ENCODE results near the gene FAM193A. TPM values are rescaled to one million over a fixed set of nuclear protein-coding genes. Genes with fewer than 3 reads are reported as not detected.

The FAM193A gene
- total RNA-seq, 2 donors from 2014 or later = 14.6 to 17.0 TPM

DNA sequence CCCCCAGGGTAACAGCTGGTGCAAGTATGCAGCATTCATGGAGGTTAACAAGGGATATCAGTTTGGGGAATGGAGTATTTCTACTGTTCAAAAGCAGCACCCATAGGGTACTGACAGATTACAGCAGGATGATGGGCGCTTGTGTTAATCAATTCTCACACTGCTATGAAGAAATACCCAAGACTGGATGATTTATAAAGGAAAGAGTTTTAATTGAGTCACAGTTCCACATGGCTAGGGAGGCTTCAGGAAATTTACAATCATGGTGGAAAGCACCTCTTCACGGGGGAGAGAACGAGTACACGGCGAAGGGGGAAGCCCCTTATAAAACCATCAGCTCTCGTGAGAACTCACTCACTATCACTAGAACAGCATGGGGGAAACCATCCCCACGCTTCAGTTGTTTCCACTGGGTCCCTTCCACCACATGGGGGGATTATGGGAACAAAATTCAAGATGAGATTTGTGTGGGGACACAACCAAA, 155.5 kb downstream of the FAM193A start:
- Histone ChIP-seq H3K36me3 (peaks cover 91% of the 10 kb centered on the region), H3K27me3 (no peaks in the 10 kb centered on the region), H3K9me3 (no peaks in the 10 kb centered on the region), H3K4me3 (no peak overlapping the region), H3K27ac (no peak overlapping the region), H3K4me1 (no peaks in the 10 kb centered on the region)
- no peak for TF ChIP-seq CTCF (IDR thresholded peaks at IDR 0.05)
- DNase-seq (ENCODE audit: low spot score) = no peak

DNA sequence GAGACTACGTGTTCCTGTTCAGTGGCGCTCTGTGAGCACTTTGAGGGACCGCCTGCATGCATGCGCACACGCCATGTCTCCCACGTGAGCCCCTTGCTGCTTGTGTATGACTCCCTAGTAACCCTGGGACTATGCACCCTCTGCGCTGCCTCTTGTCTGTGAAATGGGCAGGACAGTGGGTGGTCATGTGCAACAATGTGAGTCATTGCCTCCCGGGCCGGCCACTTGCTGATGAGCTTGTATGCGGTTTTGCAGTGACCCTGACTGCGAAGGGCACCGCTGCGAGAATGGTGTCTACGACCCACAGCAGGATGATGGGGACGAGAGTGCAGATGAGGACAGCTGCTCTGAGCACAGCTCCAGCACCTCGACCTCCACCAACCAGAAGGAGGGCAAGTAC, 158.2 kb downstream of the FAM193A start:
- Histone ChIP-seq H3K27me3 (no peaks in the 10 kb centered on the region), H3K36me3 (peaks cover 94% of the 10 kb centered on the region), H3K4me1 (no peaks in the 10 kb centered on the region), H3K4me3 (no peak overlapping the region), H3K27ac (no peak overlapping the region), H3K9me3 (no peaks in the 10 kb centered on the region)
- no peak for TF ChIP-seq CTCF (IDR thresholded peaks at IDR 0.05)
- no peak for DNase-seq (ENCODE audit: low spot score)

DNA sequence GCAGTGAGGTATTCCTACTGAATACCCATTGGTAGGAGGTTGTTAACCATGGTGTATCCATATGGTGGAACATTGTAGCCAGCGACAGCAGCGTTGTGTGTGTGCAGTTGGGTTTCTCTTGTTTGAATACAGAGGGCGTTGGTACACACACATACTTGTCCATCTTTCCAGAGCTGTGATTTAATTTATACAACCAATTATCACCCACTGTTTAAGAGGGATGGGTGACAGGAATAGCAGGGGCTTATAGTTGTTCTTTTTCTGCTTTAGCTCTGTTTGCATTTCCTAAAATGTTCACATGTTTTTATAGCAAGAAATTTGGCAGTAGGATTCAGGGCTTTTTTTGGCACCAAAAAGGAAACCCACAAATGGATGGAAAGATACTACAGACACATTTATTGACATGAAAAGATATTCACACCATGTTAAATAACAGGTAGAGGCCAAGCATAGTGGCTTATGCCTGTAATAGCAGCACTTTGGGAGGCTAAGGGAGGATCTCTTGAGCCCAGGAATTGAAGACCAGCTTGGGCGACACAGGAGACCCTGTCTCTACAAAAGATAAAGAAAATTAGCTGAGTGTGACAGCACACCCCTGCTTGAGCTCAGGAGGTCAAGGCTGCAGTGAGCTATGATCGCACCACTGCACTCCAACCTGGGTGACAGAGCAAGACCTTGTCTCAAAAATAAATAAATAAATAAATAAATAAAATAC, 159.1 kb downstream of the FAM193A start:
- H3K4me3 ChIP-seq = no peak overlapping the region
- peaks cover 94% of the 10 kb centered on the region for H3K36me3 ChIP-seq
- TF ChIP-seq CTCF (IDR thresholded peaks at IDR 0.05) = no peak
- no peak overlapping the region for H3K27ac ChIP-seq
- H3K4me1 ChIP-seq = no peaks in the 10 kb centered on the region
- DNase-seq (ENCODE audit: low spot score) = no peak
- H3K27me3 ChIP-seq = no peaks in the 10 kb centered on the region
- H3K9me3 ChIP-seq = no peaks in the 10 kb centered on the region

GRCh38 chr4:2696423-2696822, 160.0 kb downstream of the FAM193A start:
- Histone ChIP-seq H3K27ac (no peak overlapping the region), H3K36me3 (peaks cover 94% of the 10 kb centered on the region), H3K9me3 (no peaks in the 10 kb centered on the region), H3K27me3 (no peaks in the 10 kb centered on the region), H3K4me1 (no peaks in the 10 kb centered on the region), H3K4me3 (no peak overlapping the region)
- no peak for TF ChIP-seq CTCF (IDR thresholded peaks at IDR 0.05)
- no peak for DNase-seq (ENCODE audit: low spot score)

DNA sequence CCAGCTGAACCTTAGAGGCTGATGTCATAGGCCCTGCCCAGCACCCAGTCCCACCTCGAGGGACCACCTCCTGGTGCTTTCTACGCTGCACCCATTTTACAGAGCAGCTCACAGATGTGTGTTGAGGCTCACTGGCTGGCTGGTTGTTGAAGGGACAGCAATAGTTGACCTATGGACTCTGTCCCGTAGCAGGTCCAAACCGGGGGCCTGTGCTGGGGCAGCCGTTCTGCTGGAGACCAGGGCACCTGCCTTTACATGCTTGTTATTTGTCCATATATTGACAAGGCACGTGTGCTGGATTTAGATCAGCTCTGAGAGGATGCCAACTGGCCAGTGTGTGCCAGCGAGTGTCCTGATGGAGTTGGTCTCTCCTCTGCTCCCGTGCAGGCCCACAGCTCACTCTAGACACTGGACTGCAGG, 161.6 kb downstream of the FAM193A start:
- Histone ChIP-seq H3K9me3 (no peaks in the 10 kb centered on the region), H3K27me3 (no peaks in the 10 kb centered on the region), H3K4me3 (no peak overlapping the region), H3K4me1 (no peaks in the 10 kb centered on the region), H3K36me3 (peaks cover 94% of the 10 kb centered on the region), H3K27ac (no peak overlapping the region)
- DNase-seq (ENCODE audit: low spot score) = no peak
- TF ChIP-seq CTCF (IDR thresholded peaks at IDR 0.05) = no peak

DNA sequence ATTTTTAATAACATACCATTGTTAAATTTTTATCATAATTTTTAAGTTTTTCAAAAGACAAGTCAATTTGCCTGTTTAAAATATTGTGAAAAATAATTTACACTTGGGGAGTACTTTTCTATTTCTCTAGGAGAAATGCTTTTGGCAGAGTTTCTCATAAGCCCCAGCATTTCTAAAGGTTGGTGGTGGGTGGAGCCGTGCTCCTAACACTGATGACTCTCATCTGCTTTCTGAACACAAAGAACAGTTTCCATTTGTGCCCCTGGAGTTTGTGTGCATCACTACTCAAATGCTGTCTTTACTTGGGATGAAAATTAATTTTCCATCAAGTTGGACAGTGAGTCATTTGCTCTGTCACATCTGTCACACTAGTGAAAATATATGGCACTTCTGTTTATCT, 162.1 kb downstream of the FAM193A start:
- DNase-seq (ENCODE audit: low spot score) = no peak
- no peak for TF ChIP-seq CTCF (IDR thresholded peaks at IDR 0.05)
- H3K4me1 ChIP-seq = no peaks in the 10 kb centered on the region
- no peaks in the 10 kb centered on the region for H3K9me3 ChIP-seq
- peaks cover 94% of the 10 kb centered on the region for H3K36me3 ChIP-seq
- no peaks in the 10 kb centered on the region for H3K27me3 ChIP-seq
- H3K4me3 ChIP-seq = no peak overlapping the region
- no peak overlapping the region for H3K27ac ChIP-seq
